Endothelial cell of umbilical vein (primary cell): ENCODE data around the gene SLC23A2.

Experiments
- POLR2A ChIP-seq: IDR thresholded peaks from 2 replicates; pipeline ENCODE4 v1.6.1; 2012; ENCODE audit warnings: low read depth, mild to moderate bottlenecking, control low read depth, low read length
- POLR2AphosphoS5 ChIP-seq: IDR thresholded peaks from 2 replicates; pipeline ENCODE4 v1.6.1; 2012; ENCODE audit warnings: low read depth, mild to moderate bottlenecking, control low read depth, low read length, moderate library complexity; ENCODE audit not compliant: insufficient read depth
- TF ChIP-seq, protein P1 (sequence below), 2 donors: IDR thresholded peaks; 1 replicate in 1 of 2; 2 replicates in 1 of 2; pipeline ENCODE4 v1.5.1; 2011; ENCODE audit warnings: low read length in 2 of 2, mild to moderate bottlenecking in 2 of 2, moderate library complexity in 2 of 2, control low read depth in 1 of 2, inconsistent platforms in 1 of 2, low read depth in 1 of 2; ENCODE audit not compliant: insufficient read depth in 1 of 2; ENCODE audit errors: extremely low read depth in 1 of 2
- TF ChIP-seq, protein P2 (sequence below): IDR thresholded peaks from 2 replicates; pipeline ENCODE4 v1.6.1; 2011; ENCODE audit not compliant: insufficient read depth, insufficient read length

- TF ChIP-seq POLR2A (no peak), POLR2AphosphoS5 (no peak)
- TF ChIP-seq, protein P1, sequence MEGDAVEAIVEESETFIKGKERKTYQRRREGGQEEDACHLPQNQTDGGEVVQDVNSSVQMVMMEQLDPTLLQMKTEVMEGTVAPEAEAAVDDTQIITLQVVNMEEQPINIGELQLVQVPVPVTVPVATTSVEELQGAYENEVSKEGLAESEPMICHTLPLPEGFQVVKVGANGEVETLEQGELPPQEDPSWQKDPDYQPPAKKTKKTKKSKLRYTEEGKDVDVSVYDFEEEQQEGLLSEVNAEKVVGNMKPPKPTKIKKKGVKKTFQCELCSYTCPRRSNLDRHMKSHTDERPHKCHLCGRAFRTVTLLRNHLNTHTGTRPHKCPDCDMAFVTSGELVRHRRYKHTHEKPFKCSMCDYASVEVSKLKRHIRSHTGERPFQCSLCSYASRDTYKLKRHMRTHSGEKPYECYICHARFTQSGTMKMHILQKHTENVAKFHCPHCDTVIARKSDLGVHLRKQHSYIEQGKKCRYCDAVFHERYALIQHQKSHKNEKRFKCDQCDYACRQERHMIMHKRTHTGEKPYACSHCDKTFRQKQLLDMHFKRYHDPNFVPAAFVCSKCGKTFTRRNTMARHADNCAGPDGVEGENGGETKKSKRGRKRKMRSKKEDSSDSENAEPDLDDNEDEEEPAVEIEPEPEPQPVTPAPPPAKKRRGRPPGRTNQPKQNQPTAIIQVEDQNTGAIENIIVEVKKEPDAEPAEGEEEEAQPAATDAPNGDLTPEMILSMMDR (IDR thresholded peaks at IDR 0.05; ENCODE audit: extremely low read depth in 1 of 2, insufficient read depth in 1 of 2, low read depth in 1 of 2, low read length in 2 of 2), result no peak
- TF ChIP-seq, protein P2, sequence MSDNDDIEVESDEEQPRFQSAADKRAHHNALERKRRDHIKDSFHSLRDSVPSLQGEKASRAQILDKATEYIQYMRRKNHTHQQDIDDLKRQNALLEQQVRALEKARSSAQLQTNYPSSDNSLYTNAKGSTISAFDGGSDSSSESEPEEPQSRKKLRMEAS, result no peak
These were observed 113.7 kb downstream of the SLC23A2 start for GRCh38 chr20:4887586-4887985.
